ENCODE measurements around the gene LRRC51.

DNA sequence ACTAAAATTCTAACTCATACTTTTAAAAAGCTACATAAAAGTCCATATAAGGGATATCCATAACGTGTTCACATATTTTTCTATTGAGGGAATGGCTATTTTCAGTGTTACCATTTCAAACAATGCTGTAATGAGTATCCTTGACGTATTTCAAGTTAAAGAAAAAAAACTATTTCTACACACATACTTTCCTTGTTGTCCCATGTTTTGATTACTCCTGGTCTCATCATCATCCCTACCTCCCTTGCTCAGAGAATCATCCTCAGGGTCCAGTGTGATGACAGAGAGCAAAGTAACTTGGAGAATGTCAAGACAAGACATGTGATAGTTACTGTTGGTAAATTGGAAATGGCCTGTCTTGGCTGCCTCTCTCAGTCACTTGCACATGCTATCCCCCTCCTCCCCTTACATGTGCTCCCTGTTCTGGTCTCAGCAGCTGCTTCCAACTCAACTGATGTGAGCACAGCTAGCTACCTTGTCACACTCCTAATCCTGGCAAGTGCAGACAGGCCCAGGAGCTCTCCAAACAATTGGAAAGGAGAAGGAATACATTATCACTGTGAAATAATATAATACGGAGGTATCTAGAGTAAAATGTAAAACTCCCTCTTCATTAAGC lies 22.1 kb upstream of the LRRC51 start:
- TF ChIP-seq, protein P1, sequence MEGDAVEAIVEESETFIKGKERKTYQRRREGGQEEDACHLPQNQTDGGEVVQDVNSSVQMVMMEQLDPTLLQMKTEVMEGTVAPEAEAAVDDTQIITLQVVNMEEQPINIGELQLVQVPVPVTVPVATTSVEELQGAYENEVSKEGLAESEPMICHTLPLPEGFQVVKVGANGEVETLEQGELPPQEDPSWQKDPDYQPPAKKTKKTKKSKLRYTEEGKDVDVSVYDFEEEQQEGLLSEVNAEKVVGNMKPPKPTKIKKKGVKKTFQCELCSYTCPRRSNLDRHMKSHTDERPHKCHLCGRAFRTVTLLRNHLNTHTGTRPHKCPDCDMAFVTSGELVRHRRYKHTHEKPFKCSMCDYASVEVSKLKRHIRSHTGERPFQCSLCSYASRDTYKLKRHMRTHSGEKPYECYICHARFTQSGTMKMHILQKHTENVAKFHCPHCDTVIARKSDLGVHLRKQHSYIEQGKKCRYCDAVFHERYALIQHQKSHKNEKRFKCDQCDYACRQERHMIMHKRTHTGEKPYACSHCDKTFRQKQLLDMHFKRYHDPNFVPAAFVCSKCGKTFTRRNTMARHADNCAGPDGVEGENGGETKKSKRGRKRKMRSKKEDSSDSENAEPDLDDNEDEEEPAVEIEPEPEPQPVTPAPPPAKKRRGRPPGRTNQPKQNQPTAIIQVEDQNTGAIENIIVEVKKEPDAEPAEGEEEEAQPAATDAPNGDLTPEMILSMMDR (conservative IDR thresholded peaks at IDR 0.05), result no peak
- no peak for TF ChIP-seq EZH2 (IDR thresholded peaks at IDR 0.05; ENCODE audit: low read depth)

Measured in PC-9 (cell line).